ENCODE results near the gene SLC66A1.

DNA sequence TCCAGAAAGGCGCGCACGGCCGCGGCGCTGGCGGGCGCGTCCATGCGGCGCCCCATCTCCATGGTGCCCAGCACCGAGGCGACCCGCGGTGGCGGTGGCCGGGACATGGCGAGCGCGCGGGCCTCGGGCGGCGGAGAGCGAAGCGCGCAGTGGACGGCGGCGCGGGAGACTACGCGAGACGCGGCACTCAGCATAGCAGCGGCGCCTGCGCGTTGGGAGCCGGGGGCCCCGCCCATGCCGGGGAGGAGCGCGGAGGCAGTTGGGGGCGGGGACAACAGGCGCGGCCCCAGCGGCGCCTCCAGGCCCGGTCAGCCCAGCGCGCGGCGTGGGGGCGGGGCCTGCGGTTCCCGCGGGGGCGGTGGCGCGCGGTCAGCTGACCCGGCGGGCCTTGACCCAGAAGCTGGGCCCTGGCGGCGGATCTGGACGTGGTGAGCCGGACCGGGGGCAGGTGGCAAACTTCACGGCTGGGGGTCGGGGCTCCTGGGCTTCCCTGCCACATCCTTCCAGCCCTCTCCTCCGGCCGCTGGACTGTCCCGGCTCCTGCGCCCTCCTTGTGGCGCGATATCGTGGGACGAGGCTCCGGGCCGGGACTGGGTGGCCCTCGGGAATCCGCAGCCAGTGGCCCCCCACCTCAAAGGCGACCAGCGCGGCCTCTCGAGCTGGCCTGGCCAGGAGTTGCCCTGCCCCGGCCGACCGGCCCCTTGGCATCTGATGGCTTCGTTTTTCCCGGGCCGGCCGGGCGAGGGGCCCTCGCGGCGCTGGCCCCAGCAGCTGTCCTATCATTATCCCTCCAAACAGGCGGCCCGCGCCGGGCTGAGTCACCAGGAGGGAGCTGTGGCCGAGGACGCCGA lies at the start of gene SLC66A1, which contains the start of gene AKR7A2:
- no peak for TF ChIP-seq NR2C2 (CRISPR knock-in tag; IDR thresholded peaks at IDR 0.05)
- TF ChIP-seq JUN (CRISPR knock-in tag; IDR thresholded peaks at IDR 0.05), result no peak
- TF ChIP-seq, protein P1, sequence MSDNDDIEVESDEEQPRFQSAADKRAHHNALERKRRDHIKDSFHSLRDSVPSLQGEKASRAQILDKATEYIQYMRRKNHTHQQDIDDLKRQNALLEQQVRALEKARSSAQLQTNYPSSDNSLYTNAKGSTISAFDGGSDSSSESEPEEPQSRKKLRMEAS (CRISPR knock-in tag; IDR thresholded peaks at IDR 0.05), result no peak; the same call in 1 of the 2 replicates
- TF ChIP-seq, protein P2, sequence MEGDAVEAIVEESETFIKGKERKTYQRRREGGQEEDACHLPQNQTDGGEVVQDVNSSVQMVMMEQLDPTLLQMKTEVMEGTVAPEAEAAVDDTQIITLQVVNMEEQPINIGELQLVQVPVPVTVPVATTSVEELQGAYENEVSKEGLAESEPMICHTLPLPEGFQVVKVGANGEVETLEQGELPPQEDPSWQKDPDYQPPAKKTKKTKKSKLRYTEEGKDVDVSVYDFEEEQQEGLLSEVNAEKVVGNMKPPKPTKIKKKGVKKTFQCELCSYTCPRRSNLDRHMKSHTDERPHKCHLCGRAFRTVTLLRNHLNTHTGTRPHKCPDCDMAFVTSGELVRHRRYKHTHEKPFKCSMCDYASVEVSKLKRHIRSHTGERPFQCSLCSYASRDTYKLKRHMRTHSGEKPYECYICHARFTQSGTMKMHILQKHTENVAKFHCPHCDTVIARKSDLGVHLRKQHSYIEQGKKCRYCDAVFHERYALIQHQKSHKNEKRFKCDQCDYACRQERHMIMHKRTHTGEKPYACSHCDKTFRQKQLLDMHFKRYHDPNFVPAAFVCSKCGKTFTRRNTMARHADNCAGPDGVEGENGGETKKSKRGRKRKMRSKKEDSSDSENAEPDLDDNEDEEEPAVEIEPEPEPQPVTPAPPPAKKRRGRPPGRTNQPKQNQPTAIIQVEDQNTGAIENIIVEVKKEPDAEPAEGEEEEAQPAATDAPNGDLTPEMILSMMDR (IDR thresholded peaks at IDR 0.05), result no peak
- TF ChIP-seq, protein P3, sequence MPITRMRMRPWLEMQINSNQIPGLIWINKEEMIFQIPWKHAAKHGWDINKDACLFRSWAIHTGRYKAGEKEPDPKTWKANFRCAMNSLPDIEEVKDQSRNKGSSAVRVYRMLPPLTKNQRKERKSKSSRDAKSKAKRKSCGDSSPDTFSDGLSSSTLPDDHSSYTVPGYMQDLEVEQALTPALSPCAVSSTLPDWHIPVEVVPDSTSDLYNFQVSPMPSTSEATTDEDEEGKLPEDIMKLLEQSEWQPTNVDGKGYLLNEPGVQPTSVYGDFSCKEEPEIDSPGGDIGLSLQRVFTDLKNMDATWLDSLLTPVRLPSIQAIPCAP (CRISPR knock-in tag; IDR thresholded peaks at IDR 0.05), result no peak; the same call in 1 of the 2 replicates

Data from WTC11 (cell line).